Measurements from ENCODE around the gene TMBIM4.
A peak's percentile ranks its signal among the peaks of the same experiment; 100 is the strongest.

The TMBIM4 gene

GRCh38 chr12:66137937-66138336, 31.9 kb downstream of the TMBIM4 start:
- no peak for DNase-seq

GRCh38 chr12:66132408-66132807, 37.4 kb downstream of the TMBIM4 start:
- DNase-seq: no peak

- DNase-seq: no peak
Measured at GRCh38 chr12:66131067-66131688, 38.6 kb downstream of the TMBIM4 start.

- peak; percentile 90 to 91 for DNase-seq
Measured at GRCh38 chr12:66130267-66131066, 39.3 kb downstream of the TMBIM4 start, which contains the start of gene LLPH. LLPH (minus strand) TSS chr12:66130750; CDS start chr12:66129106, 1,644 bp downstream.

- DNase-seq: no peak
Measured at GRCh38 chr12:66129934-66130266, 39.9 kb downstream of the TMBIM4 start.

GRCh38 chr12:66127650-66128049, 42.1 kb downstream of the TMBIM4 start:
- no peak for DNase-seq

GRCh38 chr12:66120477-66120876, 49.3 kb downstream of the TMBIM4 start:
- no peak for DNase-seq

- DNase-seq: no peak
Measured at GRCh38 chr12:66119870-66120241, 49.9 kb downstream of the TMBIM4 start.

- DNase-seq: no peak
Measured at GRCh38 chr12:66119229-66119869, 50.4 kb downstream of the TMBIM4 start.

- DNase-seq: no peak
Measured at GRCh38 chr12:66118240-66118891, 51.4 kb downstream of the TMBIM4 start.

- no peak for DNase-seq
Measured at GRCh38 chr12:66117242-66117641, 52.6 kb downstream of the TMBIM4 start.

- DNase-seq: no peak
Measured at GRCh38 chr12:66115071-66115600, 54.7 kb downstream of the TMBIM4 start.

GRCh38 chr12:66113471-66113870, 56.3 kb downstream of the TMBIM4 start:
- DNase-seq: no peak

GRCh38 chr12:66111605-66112004, 58.2 kb downstream of the TMBIM4 start:
- DNase-seq: no peak

GRCh38 chr12:66109056-66109455, 60.7 kb downstream of the TMBIM4 start:
- DNase-seq: no peak

- no peak for DNase-seq
Measured at GRCh38 chr12:66108386-66108785, 61.4 kb downstream of the TMBIM4 start.

GRCh38 chr12:66107451-66107915, 62.3 kb downstream of the TMBIM4 start:
- DNase-seq: peak; percentile 9 to 61

GRCh38 chr12:66103016-66103913, 66.5 kb downstream of the TMBIM4 start:
- DNase-seq: peak in 1 of 2 donors; percentile 6

- no peak for DNase-seq
Measured at GRCh38 chr12:66092559-66093269, 77.1 kb downstream of the TMBIM4 start.

GRCh38 chr12:66090157-66090556, 79.6 kb downstream of the TMBIM4 start:
- DNase-seq: no peak

GRCh38 chr12:66087365-66087943, 82.3 kb downstream of the TMBIM4 start:
- peak; percentile 63 to 68 for DNase-seq

Data from stimulated activated CD4-positive, alpha-beta T cell treated with anti-CD3 and anti-CD28 coated beads, Interleukin-2, amount 100 ng/mL, for 24 hours (primary cell).